ENCODE results near the gene TMEM154.
"Not testable (repeated sequence)": the region's sequence is repeated elsewhere in the genome, so short reads cannot be mapped to it uniquely, and the experiment has no call there.

Gene TMEM154

GRCh38 chr4:152668338-152668964, 11.3 kb downstream of the TMEM154 start:
- TF ChIP-seq CTCF (IDR thresholded peaks at IDR 0.05; ENCODE audit: low read depth, low read length) = no peak
- no peak overlapping the region for H3K4me3 ChIP-seq (ENCODE audit: low read depth, low read length)

- no peak for TF ChIP-seq CTCF (IDR thresholded peaks at IDR 0.05; ENCODE audit: low read depth, low read length)
- H3K4me3 ChIP-seq (ENCODE audit: low read depth, low read length) = no peak overlapping the region
Observed at GRCh38 chr4:152667781-152668180, 12.0 kb downstream of the TMEM154 start.

GRCh38 chr4:152666946-152667345, 12.9 kb downstream of the TMEM154 start:
- TF ChIP-seq CTCF (IDR thresholded peaks at IDR 0.05; ENCODE audit: low read depth, low read length) = no peak

GRCh38 chr4:152665691-152666395, 14.0 kb downstream of the TMEM154 start:
- no peak for TF ChIP-seq CTCF (IDR thresholded peaks at IDR 0.05; ENCODE audit: low read depth, low read length)
- H3K4me3 ChIP-seq (ENCODE audit: low read depth, low read length) = no peak overlapping the region

More at GRCh38 chr4:152666946-152667345, 12.9 kb downstream of the TMEM154 start:
- no peak overlapping the region for H3K4me3 ChIP-seq (ENCODE audit: low read depth, low read length)

- H3K4me3 ChIP-seq (ENCODE audit: low read depth, low read length) = not testable (repeated sequence)
Observed at GRCh38 chr4:152664067-152664378, 15.8 kb downstream of the TMEM154 start.

GRCh38 chr4:152663203-152664066, 16.4 kb downstream of the TMEM154 start:
- H3K4me3 ChIP-seq (ENCODE audit: low read depth, low read length) = no peak overlapping the region
- no peak for TF ChIP-seq CTCF (IDR thresholded peaks at IDR 0.05; ENCODE audit: low read depth, low read length)

GRCh38 chr4:152661649-152662048, 18.1 kb downstream of the TMEM154 start:
- H3K4me3 ChIP-seq (ENCODE audit: low read depth, low read length) = no peak overlapping the region
- TF ChIP-seq CTCF (IDR thresholded peaks at IDR 0.05; ENCODE audit: low read depth, low read length) = no peak

Data from WI38 (cell line).